ENCODE measurements around the gene LRRC39. TPM values are rescaled to one million over a fixed set of nuclear protein-coding genes. Genes with fewer than 3 reads are reported as not detected.
"Not testable (repeated sequence)": the region's sequence is repeated elsewhere in the genome, so short reads cannot be mapped to it uniquely, and the experiment has no call there.

LRRC39 gene
- total RNA-seq, result 100 to 1,000 TPM in 1 of 2 donors, 10 to 100 TPM in 1; 61.2 to 102 TPM
- long read RNA-seq, transcript LRRC39-202 (10 exons, 1,396 nt), result major isoform, 28 of 51 reads
- long read RNA-seq, partial matches to known transcripts, result 2 of 51 reads
- long read RNA-seq, other reads (novel, unspliced or antisense), result 21 of 51 reads

GRCh38 chr1:100178091-100178490, at the start of gene LRRC39:
Gene LRRC39, minus strand, starts transcription at chr1:100178256. Its CDS starts 9,740 bp downstream, at chr1:100168516.
- DNase-seq, result no peak
- intact Hi-C loops (cut with DNase I), result no loop called here
- ATAC-seq, result peak; percentile 48 to 82

GRCh38 chr1:100222428-100222827, 44.4 kb upstream of the LRRC39 start:
- intact Hi-C loops (cut with DNase I), result no loop called here
- ATAC-seq, result no peak

DNA sequence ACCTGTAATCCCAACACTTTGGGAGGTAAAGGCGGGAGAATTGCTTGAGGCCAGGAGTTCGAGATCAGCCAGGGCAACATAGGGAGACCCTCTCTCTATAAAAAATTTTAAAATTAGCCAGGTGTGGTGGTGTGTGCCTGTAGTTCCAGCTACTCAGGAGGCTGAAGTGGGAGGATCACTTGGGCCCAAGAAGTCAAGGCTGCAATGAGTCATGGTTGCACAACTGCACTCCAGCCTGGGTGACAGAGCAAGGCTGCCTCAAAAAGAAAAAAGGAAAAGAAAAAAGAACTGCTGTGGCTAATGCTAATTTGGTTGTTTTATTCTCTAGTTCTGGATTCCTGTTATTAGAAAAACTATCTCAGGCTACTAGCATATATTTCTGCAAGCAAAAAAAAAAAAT, 41.8 kb upstream of the LRRC39 start:
- intact Hi-C loops (cut with DNase I), result no loop called here
- no peak for DNase-seq
- no peak for ATAC-seq

More at GRCh38 chr1:100222428-100222827, 44.4 kb upstream of the LRRC39 start:
- no peak for DNase-seq

GRCh38 chr1:100219457-100219856, 41.4 kb upstream of the LRRC39 start:
- no peak for DNase-seq
- intact Hi-C loops (cut with DNase I), result no loop called here
- ATAC-seq, result no peak

DNA sequence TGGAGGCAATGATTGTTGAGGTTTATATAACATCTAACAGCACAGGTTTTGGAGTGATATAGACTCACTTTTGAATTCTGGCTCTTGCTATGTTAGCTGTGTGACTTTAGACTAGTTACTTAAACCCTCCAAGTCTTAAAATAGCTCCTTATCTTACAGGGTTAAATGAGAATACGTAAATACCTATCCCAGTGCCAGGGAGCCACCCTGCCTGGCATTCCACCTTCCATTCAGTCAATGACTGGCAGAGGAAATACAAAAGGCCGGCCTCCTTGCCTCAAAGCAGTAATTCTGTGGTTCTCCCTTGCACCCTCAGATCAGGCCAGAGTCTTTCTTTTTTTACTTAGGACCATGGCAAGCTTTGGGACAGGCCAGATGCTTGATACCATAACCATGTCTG, 39.8 kb upstream of the LRRC39 start:
- DNase-seq (peak; percentile 29), ATAC-seq (peak; percentile 75 to 88)
- intact Hi-C loops (cut with DNase I), result no loop called here

DNA sequence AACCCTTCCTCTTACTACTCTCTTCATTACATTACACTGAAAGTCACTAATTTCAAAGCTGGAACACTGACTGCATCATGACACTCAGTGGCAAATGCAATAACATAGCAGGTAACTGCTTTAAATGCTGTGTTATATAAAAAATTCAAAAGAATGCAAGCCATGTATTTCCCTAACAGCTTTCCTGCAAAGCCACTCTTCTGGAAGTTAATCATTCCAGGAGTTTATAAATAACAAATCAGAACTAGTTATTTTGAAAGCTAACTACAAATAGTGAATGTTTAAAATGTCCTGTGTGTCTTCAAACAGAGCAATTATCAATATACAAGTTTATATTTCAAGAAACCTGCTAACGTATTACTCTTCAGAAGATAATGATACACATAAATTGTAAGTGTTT, 37.0 kb upstream of the LRRC39 start:
- ATAC-seq (no peak), DNase-seq (no peak)
- intact Hi-C loops (cut with DNase I), result no loop called here

DNA sequence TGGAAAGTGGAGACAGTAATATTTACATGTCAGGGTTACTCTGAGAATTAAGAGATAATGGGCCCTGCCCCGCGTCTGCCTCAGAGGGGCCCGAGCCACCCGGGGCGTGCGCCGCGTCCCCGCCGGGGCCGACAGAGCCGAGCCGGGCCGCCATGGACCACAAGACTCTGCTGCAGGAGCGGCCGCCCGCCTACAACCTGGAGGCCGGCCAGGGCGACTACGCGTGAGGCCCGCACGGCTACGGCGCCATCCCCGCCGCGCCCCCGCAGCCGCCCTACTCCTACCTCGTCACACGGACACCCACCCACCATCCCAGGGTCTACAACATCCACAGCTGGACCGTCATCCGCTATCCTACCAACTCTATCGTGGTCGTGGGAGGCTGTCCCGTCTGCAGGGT, 35.1 kb upstream of the LRRC39 start:
- intact Hi-C loops (cut with DNase I), result no loop called here
- ATAC-seq (no peak), DNase-seq (no peak)

- ATAC-seq (no peak), DNase-seq (no peak)
- intact Hi-C loops (cut with DNase I), result no loop called here
Measured at GRCh38 chr1:100206301-100206700, 28.2 kb upstream of the LRRC39 start.

DNA sequence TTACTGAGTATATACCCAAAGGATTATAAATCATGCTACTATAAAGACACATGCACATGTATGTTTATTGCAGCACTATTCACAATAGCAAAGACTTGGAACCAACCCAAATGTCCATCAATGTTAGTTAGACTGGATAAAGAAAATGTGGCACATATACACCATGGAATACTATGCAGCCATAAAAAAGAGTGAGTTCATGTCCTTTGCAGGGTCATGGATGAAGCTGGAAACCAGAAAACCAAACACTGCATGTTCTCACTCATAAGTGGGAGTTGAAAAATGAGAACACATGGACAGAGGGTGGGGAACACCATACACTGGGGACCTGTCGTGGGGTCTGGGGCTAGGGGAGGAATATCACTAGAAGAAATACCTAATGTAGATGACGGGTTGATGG, 27.5 kb upstream of the LRRC39 start:
- intact Hi-C loops (cut with DNase I); DNase-seq; ATAC-seq: not testable (repeated sequence)

DNA sequence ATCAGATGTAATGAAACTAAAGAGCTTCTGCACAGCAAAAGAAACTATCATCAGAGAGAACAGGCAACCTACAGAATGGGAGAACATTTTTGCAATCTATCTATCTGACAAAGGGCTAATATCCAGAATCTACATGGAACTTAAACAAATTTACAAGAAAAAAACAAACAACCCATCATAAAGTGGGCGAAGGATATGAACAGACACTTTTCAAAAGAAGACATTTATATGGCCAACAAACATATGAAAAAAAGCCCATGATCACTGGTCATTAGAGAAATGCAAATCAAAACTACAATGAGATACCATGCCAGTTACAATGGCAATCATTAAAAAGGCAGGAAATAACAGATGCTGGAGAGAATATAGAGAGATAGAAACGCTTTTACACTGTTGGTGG, 27.0 kb upstream of the LRRC39 start:
- DNase-seq; intact Hi-C loops (cut with DNase I); ATAC-seq: not testable (repeated sequence)

DNA sequence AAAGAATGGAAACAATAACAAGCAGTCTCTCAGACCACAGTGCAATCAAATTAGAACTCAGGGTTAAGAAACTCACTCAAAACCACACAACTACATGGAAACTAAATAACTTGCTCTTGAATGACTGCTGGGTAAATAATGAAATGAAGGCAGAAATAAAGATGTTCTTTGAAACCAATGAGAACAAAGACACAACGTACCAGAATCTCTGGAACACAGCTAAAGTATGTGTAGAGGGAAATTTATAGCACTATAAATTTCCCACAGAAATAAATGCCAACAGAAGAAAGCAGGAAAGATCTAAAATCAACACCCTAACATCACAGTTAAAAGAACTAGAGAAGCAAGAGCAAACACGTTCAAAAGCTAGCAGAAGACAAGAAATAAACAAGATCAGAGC, 24.6 kb upstream of the LRRC39 start:
- DNase-seq; intact Hi-C loops (cut with DNase I); ATAC-seq: not testable (repeated sequence)

GRCh38 chr1:100200060-100200459, 22.0 kb upstream of the LRRC39 start:
- intact Hi-C loops (cut with DNase I); DNase-seq; ATAC-seq: not testable (repeated sequence)

DNA sequence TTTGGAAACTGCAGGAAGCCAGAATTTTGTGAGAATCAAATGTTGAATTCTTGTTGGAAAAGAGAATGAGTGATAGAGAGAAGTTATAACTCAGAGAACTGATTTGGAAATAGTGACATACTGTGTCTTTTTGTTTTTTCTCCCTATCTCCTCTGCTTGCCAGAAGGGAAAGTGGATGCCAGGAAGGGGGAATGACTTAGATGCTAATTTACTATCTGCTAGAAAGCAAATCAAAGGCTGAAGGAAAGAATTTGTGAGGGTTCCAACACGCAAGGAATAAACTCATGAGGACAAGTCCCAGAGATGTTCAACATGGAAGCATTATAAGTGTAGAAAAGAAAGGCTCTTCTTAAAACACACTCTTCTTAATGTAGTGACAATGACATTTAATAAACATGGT, 20.5 kb upstream of the LRRC39 start:
- no peak for DNase-seq
- no peak for ATAC-seq
- intact Hi-C loops (cut with DNase I), result no loop called here

GRCh38 chr1:100188617-100189016, 10.6 kb upstream of the LRRC39 start:
- intact Hi-C loops (cut with DNase I), result no loop called here
- ATAC-seq, result peak; percentile 82 to 91
- DNase-seq, result no peak

DNA sequence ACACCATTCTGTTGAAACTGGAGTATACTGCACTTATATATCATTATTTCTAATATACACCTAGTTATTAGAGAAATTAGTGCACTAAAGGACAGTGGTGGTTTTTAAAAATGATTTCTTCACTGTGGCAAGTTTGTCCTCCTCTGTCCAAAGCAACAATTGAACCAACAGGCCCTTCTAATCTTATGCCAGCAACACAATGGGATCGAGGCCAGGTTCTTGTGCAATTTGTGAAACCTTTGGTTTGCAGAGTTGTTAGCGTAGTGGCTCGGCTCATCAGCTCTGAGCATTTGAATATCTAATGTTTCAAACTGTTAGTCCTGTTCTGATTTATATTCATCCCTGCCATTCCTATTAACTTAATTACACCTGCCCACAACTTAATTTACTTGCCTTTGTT, 9.9 kb upstream of the LRRC39 start:
- DNase-seq (peak; percentile 67), ATAC-seq (peak; percentile 80 to 86)
- intact Hi-C loops (cut with DNase I), result no loop called here

DNA sequence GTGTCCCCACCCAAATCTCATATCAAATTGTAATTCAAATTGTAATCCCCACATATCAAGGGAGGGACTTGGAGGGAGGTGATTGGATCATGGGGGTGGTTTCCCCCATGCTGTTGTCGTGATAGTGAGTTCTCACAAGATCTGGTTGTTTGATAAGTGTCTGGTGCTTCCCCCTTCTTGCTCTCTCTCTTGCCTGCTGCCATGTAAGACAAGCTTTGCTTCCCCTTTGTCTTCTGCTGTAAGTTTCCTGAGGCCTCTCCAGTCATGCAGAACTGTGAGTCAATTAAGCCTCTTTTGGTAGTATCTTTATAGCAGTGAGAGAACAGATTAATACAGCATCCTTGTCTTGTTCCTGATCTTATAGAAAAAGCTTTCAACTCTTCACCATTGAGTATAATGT, 6.5 kb upstream of the LRRC39 start:
- DNase-seq, result no peak
- intact Hi-C loops (cut with DNase I), result no loop called here
- ATAC-seq, result no peak

GRCh38 chr1:100183370-100183769, 5.3 kb upstream of the LRRC39 start:
- no peak for ATAC-seq
- no peak for DNase-seq
- intact Hi-C loops (cut with DNase I), result no loop called here

DNA sequence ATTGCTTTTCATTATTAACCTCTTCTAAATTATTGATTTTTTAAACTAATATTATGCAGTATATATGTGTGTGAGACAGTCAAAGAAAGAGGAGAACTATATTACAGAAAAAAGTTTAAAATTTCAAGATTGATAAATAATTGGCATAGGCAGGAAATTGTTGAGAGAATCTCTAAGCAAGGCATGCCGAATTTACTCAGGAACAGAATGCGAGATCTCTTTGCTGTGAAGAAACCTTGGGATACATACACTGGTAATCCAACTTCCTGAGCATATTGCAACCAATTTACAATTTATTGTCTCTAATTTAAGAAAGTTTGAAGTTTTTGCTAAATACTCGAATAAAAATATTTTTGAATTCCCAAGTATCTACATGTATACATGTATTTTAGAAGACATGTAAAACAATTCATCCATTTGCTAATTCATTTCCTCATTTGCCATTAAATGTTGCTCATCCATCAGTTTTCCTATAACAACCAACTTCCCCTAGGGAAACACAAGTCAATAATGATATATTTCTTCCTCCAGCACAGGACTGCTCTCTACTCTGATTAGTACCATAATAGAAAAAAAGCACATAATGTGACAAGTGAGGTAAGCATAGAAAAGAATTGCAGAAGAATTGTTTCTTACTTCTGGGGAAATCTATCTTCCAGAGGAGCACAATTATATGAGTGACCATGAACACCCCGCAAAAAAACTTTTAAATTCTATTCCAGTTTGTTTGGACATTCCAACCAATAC, 588 bp downstream of the LRRC39 start:
- intact Hi-C loops (cut with DNase I), result no loop called here
- DNase-seq, result no peak
- ATAC-seq, result no peak

DNA sequence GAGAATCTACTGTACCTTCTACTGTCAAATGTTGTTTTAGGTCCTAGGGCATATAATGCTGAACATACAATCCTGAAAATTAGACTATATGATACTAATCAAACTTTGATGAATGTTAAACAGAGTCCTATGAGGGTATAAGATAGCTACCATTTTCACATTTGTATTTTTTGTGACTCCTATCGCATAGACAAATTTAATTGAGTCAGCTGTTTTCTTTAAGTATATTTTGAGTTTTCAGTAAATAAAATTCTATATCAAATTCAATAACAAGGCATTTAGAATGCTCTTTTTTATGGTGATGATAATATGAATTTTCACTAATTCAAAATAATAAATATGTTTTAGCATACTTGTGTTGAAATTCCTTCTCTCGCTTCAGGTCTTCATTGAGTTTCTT, 10.0 kb downstream of the LRRC39 start:
- intact Hi-C loops (cut with DNase I), result no loop called here
- no peak for ATAC-seq
- no peak for DNase-seq

GRCh38 chr1:100164702-100165101, 13.4 kb downstream of the LRRC39 start:
- intact Hi-C loops (cut with DNase I), result no loop called here
- ATAC-seq (no peak), DNase-seq (no peak)

DNA sequence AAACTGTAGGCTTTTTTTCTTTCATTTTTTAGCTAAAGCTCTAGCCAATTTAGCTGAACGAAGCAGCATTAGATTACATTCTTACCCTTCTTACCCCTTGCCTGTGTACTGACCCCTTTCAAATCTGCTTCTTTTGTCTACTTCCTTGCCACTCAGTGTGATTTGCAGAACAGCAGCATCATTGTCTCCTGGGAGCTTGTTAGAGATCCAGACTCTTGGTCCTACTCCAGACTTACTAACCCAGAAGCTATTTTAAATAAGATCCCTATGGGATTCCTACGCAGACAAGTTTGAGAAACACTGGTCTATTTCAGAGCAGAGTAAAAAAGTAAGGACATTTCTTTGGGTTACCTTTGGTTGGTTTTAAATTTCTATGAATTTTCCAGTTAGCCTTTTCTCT, 13.8 kb downstream of the LRRC39 start:
- intact Hi-C loops (cut with DNase I), result no loop called here
- peak; percentile 47 to 61 for ATAC-seq
- DNase-seq, result no peak
